Activated CD4-positive, CD25-positive, alpha-beta regulatory T cell treated with anti-CD3 and anti-CD28 coated beads, Interleukin-2, amount 50 U/mL, for 16 hours (primary cell): Measurements from ENCODE around the gene KCNMA1.

Source experiments
- DNase-seq: peaks from one replicate; pipeline ENCODE4 v3.0.0-alpha.2; 2020; ENCODE audit warnings: low read depth, low spot score

The KCNMA1 gene

DNA sequence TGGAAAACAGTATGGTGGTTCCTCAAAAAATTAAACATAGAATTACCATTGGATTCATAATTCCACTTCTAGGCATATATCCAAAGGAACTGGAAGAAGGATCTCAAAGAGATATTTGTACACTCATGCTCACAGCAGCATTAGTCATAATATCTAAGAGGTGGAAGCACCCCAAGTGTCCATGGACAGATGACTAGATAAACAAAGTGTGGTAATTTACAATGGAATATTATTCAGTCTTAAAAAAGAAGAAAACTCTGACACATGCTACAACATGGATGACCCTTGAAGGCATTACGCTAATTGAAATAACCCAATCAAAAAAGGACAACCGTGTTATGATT, 594.2 kb downstream of the KCNMA1 start:
- no peak for DNase-seq

DNA sequence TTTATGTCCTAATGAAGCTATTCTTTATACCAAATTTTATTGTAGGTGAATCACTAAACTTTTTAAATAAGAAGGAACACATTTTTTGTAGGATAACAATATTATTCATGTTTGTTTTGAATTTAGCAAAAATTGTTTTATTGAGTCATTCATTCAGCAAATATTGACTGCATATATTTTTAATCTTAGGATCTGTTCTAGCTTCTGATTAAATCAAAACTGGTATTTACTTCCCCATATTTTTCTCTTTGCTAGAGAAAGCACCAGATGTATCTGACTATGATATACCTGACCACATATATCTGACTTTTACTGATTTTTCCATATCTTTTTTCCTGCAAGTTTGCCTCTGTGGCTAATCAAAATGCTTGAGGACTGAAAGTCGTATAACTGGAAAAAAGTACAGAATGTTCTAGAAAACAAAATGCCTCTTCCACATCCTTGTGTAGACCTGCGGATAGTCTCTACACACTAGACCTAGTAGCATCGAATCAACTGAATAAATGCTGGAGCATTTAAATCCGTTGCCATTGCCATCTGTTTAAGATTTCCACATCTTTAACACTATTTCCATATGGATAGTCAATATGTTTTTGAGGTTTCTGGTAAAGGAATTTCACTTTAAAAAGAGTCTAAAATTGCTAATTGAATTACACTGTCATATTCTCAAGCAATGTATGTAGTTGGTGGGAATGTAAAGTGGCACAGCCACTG, 594.7 kb downstream of the KCNMA1 start:
- DNase-seq: no peak

GRCh38 chr10:77041636-77042258, 595.9 kb downstream of the KCNMA1 start:
- DNase-seq: no peak

- no peak for DNase-seq
Measured at GRCh38 chr10:77038407-77038806, 599.2 kb downstream of the KCNMA1 start.

DNA sequence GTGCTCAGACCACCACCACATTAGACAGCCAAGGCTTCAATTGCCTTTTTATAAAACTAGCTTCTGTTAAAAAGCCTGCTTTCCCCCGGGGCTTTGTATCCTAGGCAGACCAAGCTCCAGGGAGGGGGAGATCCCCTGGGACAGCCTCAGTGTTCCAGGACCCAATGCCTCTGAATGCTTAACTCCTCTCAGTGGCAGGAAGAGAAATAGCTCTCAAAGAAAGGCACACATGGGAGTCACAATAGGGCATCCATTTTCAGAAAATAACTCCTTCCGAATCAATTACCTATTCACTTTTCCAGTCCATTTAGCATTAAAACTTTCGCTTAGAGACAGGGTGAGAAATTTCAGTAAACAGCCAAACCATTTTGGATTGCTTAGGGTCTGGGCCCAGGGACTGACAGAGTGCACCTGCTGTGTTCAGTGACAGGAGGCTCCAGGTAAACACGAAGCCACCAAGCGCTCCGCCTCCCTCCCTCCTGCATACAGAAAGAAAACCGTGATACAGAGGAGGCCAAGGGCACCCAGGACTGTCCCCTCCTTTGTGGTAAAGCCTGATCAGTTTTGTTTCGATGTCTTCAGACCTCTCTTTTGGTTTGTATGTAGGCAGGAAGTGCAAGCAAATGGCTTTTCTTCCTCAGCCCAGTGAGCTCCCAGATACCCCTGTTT, 599.7 kb downstream of the KCNMA1 start:
- no peak for DNase-seq

DNA sequence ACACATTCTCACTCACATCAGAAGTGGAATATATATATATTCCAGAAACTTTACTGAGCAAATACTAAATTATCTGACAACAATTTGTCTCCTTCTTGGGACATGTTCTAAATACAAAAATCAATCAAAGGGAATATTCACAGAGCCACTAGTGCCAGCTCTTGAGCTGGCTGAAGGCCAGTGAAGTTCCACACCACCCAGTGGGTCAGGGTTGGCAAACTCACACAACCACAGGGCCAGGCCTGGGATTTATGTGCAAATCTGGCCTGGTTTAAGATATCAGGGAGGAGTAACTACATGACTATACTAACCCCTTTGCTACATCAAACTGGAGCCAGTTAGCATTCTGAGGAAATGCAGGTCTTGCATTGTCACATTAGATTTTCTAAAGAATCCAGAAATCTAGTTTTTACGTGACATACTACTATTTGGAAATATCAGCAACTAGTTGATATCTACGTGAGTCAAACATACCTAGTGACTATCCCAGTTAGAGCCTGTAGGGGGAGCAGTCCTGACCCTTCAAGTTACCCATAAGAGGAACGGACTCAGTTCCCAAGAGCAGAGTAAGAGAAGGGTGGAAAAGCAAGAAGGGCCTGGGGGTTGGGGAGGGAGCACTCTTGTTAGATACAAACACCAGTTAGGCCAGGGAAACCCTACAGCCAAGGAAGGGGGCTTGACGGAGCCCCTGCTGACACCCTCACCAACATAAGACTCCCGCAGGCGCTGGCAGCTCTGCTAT, 600.4 kb downstream of the KCNMA1 start:
- DNase-seq: no peak

DNA sequence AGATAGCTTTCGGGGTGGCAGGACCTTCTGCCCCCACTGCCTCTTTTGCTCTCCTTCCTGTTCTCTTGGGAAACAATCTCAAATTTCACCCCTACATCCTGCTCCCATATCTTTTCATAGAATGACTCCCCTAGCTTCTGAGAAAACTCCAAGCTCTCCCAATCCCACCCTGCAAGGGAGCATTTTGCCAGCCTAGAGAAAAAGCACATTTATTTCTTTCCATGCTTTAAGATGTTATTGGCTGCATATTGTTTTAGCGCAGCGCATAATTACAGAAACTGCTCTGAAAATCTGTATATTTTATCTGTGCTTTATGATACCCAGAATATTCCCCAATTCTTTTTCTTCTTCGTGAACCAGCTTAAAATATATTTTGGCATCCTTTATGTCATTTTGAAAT, 601.3 kb downstream of the KCNMA1 start:
- DNase-seq: no peak

DNA sequence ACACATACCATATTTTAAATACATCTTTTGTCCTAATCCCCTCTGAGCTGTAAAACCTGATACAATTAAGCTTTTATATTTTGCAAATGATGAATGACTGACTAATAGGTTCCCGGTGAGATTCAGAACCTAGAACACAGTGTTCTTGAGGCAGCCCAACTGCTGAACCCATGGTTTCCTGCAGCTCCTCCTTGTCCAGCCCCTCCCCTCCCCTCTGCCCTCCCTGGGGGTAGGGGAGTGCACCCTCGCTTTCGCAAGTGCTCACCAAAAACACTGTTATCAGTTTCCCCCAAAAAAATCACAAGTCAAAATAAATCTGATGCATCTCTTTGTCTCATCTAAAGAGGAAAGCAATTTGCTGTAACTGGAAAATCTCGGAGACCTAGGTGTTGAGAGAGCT, 602.8 kb downstream of the KCNMA1 start:
- no peak for DNase-seq

- DNase-seq: no peak
Measured at GRCh38 chr10:77034240-77034639, 603.4 kb downstream of the KCNMA1 start.

DNA sequence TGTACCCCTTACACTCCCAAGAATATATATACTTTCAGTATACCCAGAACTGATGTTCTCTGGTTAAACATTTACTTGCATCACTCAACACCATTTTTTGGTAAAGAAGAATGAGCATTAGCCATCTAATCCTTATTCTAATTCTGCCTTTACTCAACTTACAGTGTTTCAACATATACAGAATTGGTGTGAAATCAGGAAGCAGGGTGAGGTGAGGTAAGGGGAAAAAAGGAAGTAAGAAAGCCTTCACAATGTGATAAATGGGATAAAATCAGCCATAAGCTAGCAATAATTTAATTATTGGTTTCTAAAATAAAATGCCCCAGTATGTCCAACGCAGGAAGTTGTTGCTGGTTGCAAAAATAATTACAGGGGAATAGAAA, 605.4 kb downstream of the KCNMA1 start:
- no peak for DNase-seq

- no peak for DNase-seq
Measured at GRCh38 chr10:77031531-77032187, 605.9 kb downstream of the KCNMA1 start.

DNA sequence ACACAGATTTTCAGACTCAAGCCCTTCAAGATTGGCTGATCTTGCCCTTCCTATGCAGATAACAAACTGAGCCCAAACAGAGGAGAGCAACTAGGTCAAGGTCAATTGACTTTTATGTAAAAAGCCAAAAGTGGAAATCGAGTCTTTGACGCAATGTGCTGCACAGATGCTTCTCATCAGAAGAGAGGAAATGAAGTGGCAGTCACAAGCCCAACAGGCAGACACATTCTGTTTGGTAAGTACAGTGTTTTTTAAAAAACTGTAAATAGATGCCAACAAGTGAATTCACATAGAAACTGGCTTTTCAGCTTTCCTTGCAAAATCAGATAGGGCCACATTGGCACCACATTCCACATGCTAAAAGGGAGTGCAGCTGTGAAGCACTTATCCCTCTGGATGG, 606.6 kb downstream of the KCNMA1 start:
- DNase-seq: no peak

DNA sequence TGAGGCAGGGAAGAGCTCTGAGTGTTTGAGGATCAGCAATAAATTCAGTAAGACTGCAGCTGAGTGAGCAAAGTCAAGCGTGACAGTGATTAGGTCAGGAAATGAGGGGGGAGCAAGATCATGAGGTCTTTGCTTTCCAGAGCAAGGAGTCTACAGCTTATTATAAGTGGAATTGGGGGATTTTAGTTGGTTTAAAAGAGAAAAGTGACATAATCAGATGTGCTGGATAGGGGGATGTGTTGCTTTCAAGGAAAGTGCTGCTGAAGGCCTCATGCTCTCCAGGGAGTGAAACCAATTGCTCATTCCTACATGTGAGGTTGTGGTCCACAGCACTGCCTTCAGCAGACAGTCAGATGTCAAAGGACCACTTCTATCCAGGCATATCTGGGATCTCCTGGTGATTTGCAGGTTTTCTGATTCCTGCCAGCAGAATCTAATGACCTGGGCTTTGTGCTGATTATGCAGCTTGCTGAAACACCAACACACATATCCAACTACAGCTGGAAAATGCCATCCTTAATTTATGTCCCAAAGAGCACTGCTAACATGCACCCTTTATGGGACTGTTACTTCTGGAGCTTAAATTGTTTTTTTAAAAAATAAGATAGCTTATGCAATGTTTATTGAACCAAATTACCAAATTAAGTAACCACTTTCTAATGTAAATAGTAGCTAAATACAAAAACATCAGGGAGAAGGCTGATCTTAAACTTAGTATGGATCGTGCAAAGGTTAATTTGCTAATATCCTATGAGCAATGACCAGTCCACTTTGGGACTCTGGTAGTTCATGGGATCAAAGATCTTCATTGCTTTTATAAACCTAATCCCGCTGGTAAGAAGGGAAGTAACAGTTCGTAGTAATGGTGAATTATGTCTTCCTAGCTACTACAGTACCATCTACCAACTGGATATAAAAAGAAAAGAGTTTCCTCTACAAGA, 607.6 kb downstream of the KCNMA1 start:
- no peak for DNase-seq

GRCh38 chr10:77028042-77028441, 609.6 kb downstream of the KCNMA1 start:
- no peak for DNase-seq

DNA sequence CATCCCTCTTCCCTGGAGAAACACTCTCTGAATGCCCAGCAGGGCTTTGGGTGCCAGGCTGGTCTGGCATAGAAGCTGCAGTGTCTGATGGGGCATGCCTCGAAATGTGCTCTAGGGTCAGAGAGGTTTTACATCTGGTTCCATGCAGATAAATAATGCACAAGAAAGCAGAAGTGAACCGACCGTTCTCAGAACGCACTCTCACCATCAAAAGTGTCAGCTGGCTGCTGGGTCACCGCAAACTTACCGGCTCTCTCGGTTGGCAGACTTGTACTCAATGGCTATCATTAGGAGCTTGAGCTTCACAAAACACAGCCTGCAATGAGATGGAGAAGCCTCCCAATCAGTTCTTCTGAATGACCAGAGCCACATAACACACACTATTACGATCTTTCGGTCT, 610.0 kb downstream of the KCNMA1 start:
- DNase-seq: no peak

DNA sequence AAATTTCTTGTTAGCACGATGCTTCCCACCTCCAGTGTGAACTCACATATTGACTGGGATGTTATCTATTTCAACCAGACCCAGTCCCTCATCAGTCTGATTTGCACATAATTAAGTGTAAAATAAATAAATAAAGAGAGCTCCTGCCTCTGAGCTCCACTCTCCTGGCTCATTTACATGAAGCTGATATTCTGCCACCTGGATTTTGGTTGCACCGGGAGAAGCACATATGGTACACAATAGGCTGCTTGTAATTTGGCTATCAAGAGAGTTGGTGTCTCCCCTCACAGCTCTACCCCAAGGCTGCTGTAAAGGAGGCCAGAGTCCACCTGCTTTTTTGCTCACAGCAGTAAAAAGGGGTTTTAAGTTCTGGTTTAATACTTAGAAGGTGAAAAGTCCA, 610.5 kb downstream of the KCNMA1 start:
- no peak for DNase-seq

GRCh38 chr10:77026148-77026547, 611.5 kb downstream of the KCNMA1 start:
- no peak for DNase-seq

- no peak for DNase-seq
Measured at GRCh38 chr10:77024461-77024860, 613.1 kb downstream of the KCNMA1 start.

GRCh38 chr10:77023396-77023795, 614.2 kb downstream of the KCNMA1 start:
- no peak for DNase-seq

- DNase-seq: no peak
Measured at GRCh38 chr10:77022671-77023070, 614.9 kb downstream of the KCNMA1 start.

DNA sequence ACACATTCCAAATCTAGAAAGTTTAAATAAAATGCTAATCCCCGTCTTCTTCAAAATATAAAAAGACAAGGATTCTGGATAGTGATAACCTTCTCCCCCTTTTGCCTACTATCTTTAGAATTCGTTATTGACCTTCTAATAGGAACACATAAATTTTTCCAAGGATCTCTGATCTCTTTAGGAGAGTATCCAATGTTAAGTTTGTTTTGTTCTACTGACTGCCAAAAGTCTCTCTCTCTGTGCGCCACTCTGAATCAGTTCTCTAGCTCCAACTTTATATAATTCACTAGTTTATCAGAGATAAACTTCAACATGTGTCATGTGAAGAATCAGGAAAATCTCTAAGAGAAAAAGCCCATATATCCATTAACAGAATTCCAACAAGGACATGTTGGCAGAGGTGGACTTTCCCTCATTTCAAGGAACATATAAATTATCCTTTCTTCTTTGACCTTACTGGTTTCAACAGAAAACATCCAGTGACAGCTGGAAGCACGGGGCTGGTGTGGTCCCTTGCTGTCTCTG, 615.6 kb downstream of the KCNMA1 start:
- no peak for DNase-seq
